ENCODE results near the gene LARGE1.

LARGE1 gene

GRCh38 chr22:33440756-33441155 lies 479.5 kb downstream of the LARGE1 start:
- H3K4me3 ChIP-seq (ENCODE audit: low read depth, low read length), result no peak overlapping the region
- TF ChIP-seq CTCF (IDR thresholded peaks at IDR 0.05; ENCODE audit: low read depth, low read length), result no peak

DNA sequence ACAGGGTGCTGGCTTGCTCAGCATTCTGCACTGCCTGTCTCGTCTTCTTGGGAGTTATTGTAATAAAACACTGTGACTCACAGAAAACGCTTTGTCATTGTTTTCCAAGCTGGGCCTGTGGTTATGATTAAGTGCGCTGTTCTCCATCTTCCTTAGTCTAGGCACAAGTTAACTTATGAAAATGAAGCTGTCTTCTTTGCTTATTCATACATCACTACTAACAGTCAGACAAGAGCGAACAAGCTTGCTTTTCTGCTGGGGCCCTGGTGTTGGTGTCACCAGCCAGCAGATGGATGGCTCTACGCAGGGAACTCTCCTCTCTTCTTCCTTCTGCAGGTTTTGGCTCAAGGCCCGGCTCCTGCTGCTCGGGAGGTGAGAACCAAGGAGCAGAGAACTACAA lies 482.0 kb downstream of the LARGE1 start:
- TF ChIP-seq CTCF (IDR thresholded peaks at IDR 0.05; ENCODE audit: low read depth, low read length), result no peak
- H3K4me3 ChIP-seq (ENCODE audit: low read depth, low read length), result no peak overlapping the region

DNA sequence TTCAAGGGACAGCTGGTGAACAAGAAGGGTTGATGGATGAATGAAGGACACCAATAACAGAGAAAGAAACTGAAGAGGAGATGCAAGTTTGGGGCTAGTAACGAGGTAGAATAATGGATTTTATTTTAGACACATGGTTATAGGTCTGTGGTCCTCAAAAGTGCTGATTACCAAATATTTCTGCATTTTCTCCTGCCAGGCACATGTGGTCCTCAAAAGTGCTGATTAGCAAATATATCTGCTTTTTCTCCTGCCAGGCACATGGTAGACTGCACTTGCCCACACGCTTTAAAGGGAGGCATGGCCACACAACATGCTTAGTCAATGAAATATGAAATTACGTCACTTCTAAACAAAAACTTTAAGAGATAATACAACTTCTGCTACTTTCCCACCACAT lies 489.0 kb downstream of the LARGE1 start:
- no peak overlapping the region for H3K4me3 ChIP-seq (ENCODE audit: low read depth, low read length)
- no peak for TF ChIP-seq CTCF (IDR thresholded peaks at IDR 0.05; ENCODE audit: low read depth, low read length)

GRCh38 chr22:33429281-33429680 lies 491.0 kb downstream of the LARGE1 start:
- TF ChIP-seq CTCF (IDR thresholded peaks at IDR 0.05; ENCODE audit: low read depth, low read length), result no peak

DNA sequence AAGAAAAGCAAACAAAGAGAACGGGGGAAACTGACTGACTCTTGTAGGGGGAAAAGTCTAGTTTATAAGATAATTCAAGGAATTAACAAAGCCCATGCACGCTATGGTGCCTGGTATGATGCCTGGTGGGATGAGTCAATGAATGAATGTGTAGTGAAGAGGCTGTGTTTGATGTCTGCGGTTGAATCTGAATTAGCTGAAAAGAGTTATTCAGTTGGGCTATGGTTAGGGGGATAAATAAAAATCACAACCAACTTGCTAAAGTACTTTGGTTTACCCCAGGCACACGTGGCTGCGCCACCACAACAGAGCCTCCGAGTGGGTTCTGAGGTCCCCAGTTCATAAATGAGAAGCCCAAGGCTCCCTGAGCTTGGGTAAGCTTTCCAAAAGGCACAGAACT lies 492.8 kb downstream of the LARGE1 start:
- no peak for TF ChIP-seq CTCF (IDR thresholded peaks at IDR 0.05; ENCODE audit: low read depth, low read length)
- H3K4me3 ChIP-seq (ENCODE audit: low read depth, low read length), result no peak overlapping the region

More at GRCh38 chr22:33429281-33429680, 491.0 kb downstream of the LARGE1 start:
- no peak overlapping the region for H3K4me3 ChIP-seq (ENCODE audit: low read depth, low read length)

- TF ChIP-seq CTCF (IDR thresholded peaks at IDR 0.05; ENCODE audit: low read depth, low read length), result no peak
- H3K4me3 ChIP-seq (ENCODE audit: low read depth, low read length), result no peak overlapping the region
Measured at GRCh38 chr22:33426451-33426850, 493.8 kb downstream of the LARGE1 start.

DNA sequence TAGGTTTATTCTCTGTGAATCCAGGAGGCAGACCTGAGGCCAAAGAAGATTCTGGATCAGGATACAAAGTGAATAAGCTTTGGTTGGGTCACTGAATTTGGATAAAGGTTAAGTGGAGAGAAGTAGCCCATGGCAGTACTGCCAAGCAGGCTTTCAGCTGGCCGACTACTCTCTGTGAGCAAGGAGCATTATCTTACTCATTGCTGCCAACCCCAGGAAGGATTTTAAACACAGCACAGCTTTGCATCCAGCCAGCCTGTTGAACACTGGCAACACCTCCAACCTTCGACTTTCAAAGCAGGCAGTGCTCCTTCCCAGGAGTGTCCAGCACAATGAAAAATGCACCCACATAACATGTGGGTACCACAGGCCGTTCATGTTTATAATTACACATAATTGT lies 498.4 kb downstream of the LARGE1 start:
- no peak overlapping the region for H3K4me3 ChIP-seq (ENCODE audit: low read depth, low read length)
- no peak for TF ChIP-seq CTCF (IDR thresholded peaks at IDR 0.05; ENCODE audit: low read depth, low read length)
